ENCODE data around the gene SMC4.
"Not testable (repeated sequence)": the region's sequence is repeated elsewhere in the genome, so short reads cannot be mapped to it uniquely, and the experiment has no call there.

Gene SMC4

GRCh38 chr3:160449636-160450598 is 50.5 kb downstream of the SMC4 start, which contains the start of gene TRIM59:
Gene TRIM59 (minus strand): TSS chr3:160449786. CDS start chr3:160439183, 10,603 bp downstream.
- DNase-seq, result peak; percentile 98
- no peaks in the 10 kb centered on the region for H3K27me3 ChIP-seq (replicated peaks)
- no peak for TF ChIP-seq CTCF (IDR thresholded peaks at IDR 0.05; ENCODE audit: low read depth, low read length, missing control alignments)
- no peaks in the 10 kb centered on the region for H3K36me3 ChIP-seq (replicated peaks)
- in situ Hi-C loops (cut with HindIII; ENCODE audit: low pct_ligation_motif_present, low sequenced_read_pairs), result no loop called here
- peak within 1 kb of the TSS; percentile 79 for H3K27ac ChIP-seq
- H3K4me3 ChIP-seq (ENCODE audit: low read depth, low read length), result peak within 1 kb of the TSS; percentile 89

GRCh38 chr3:160450846-160451245 is 51.4 kb downstream of the SMC4 start:
- peak overlapping the region; percentile 89 for H3K4me3 ChIP-seq (ENCODE audit: low read depth, low read length)
- no peaks in the 10 kb centered on the region for H3K36me3 ChIP-seq (replicated peaks)
- no peaks in the 10 kb centered on the region for H3K27me3 ChIP-seq (replicated peaks)
- in situ Hi-C loops (cut with HindIII; ENCODE audit: low pct_ligation_motif_present, low sequenced_read_pairs), result no loop called here
- peak; percentile 86 for DNase-seq
- TF ChIP-seq CTCF (IDR thresholded peaks at IDR 0.05; ENCODE audit: low read depth, low read length, missing control alignments), result peak; percentile 28
- H3K27ac ChIP-seq, result peak overlapping the region; percentile 79

- Histone ChIP-seq H3K27me3 (replicated peaks) (no peaks in the 10 kb centered on the region), H3K36me3 (replicated peaks) (no peaks in the 10 kb centered on the region), H3K27ac (no peak overlapping the region), H3K4me3 (ENCODE audit: low read depth, low read length) (no peak overlapping the region)
- in situ Hi-C loops (cut with HindIII; ENCODE audit: low pct_ligation_motif_present, low sequenced_read_pairs), result no loop called here
- TF ChIP-seq CTCF (IDR thresholded peaks at IDR 0.05; ENCODE audit: low read depth, low read length, missing control alignments), result no peak
- DNase-seq, result no peak
Measured at GRCh38 chr3:160451602-160452001, 52.2 kb downstream of the SMC4 start.

DNA sequence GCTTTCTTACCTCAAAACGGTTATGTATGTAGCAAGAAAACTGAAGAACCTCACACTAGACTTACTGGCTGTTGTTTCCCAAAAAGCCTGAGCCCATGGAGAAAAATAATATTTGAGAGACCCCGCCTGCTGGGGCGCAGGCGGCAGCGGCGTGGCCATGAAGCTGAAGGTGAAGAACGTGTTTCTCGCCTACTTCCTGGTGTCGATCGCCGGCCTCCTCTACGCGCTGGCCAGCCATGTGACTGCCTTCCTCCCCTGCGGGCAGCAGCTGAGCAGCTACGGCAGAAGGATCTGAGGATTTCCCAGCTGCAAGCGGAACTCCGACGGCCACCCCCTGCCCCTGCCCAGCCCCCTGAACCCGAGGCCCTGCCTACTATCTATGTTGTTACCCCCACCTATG is 52.8 kb downstream of the SMC4 start:
- H3K36me3 ChIP-seq (replicated peaks); DNase-seq; in situ Hi-C loops (cut with HindIII; ENCODE audit: low pct_ligation_motif_present, low sequenced_read_pairs); H3K27me3 ChIP-seq (replicated peaks); H3K4me3 ChIP-seq (ENCODE audit: low read depth, low read length); H3K27ac ChIP-seq: not testable (repeated sequence)

DNA sequence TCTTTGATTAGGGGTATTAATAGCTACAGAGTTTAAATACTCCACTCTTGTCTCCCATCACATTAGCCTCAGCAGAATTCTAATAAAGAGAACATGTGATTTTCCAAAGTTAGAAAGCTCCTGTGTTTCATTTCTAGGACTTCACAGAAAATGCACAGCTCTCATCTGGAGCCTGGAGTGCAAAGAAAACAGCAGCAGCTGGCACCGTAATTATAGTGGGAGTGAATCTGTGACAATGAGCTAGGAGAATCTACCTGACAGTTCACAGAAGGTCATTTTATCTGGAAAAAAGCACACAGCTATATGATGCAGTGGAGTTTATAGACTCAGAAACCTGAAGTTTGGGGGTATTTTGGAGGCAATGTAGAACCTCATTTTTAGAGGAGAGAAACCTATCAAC is 55.5 kb downstream of the SMC4 start:
- no peak overlapping the region for H3K27ac ChIP-seq
- DNase-seq, result no peak
- in situ Hi-C loops (cut with HindIII; ENCODE audit: low pct_ligation_motif_present, low sequenced_read_pairs), result no loop called here
- H3K36me3 ChIP-seq (replicated peaks), result no peaks in the 10 kb centered on the region
- TF ChIP-seq CTCF (IDR thresholded peaks at IDR 0.05; ENCODE audit: low read depth, low read length, missing control alignments), result no peak
- H3K27me3 ChIP-seq (replicated peaks), result no peaks in the 10 kb centered on the region
- H3K4me3 ChIP-seq (ENCODE audit: low read depth, low read length), result no peak overlapping the region

DNA sequence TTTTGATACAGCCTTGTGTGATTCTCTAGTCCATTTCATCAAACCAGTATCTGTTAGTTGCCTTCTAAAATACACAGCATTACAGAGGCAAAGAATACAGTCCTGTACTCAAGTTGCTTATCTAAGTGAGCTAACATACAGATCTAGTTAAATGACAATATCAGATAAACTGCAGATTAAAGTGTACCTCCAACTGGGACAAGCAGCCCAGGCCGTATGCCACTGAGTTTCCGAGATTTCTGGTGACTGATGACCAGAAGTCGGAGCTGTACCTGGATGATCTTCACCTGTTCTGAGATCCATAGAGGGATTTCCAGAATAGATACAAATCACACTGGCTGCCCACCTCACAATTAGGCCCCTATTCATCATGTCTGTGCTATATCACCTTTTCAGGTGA is 56.4 kb downstream of the SMC4 start:
- H3K27me3 ChIP-seq (replicated peaks), result no peaks in the 10 kb centered on the region
- no peak for TF ChIP-seq CTCF (IDR thresholded peaks at IDR 0.05; ENCODE audit: low read depth, low read length, missing control alignments)
- H3K27ac ChIP-seq, result no peak overlapping the region
- H3K36me3 ChIP-seq (replicated peaks), result no peaks in the 10 kb centered on the region
- in situ Hi-C loops (cut with HindIII; ENCODE audit: low pct_ligation_motif_present, low sequenced_read_pairs), result no loop called here
- no peak for DNase-seq
- no peak overlapping the region for H3K4me3 ChIP-seq (ENCODE audit: low read depth, low read length)
